H1 (cell line): ENCODE results near the gene RAB40B. TPM values are rescaled to one million over a fixed set of nuclear protein-coding genes. Genes with fewer than 3 reads are reported as not detected.

Source experiments
- ASH2L ChIP-seq: fragments of 200-600, 300-600 bp; sonication (generic); IDR thresholded peaks from one replicate; pipeline ENCODE4 v1.7.1; 2017; ENCODE audit warnings: low read length
- CEBPB ChIP-seq: IDR thresholded peaks from 2 replicates; pipeline ENCODE4 v1.6.1; 2012; ENCODE audit warnings: low read depth, low read length
- CREB1 ChIP-seq: IDR thresholded peaks from 2 replicates; pipeline ENCODE4 v1.6.1; 2012; ENCODE audit warnings: inconsistent platforms
- HDAC6 ChIP-seq: IDR thresholded peaks from one replicate; pipeline ENCODE4 v1.7.1; 2012; ENCODE audit warnings: low read depth, mild to moderate bottlenecking, inconsistent platforms, low read length, moderate library complexity
- MAFK ChIP-seq: IDR thresholded peaks from 2 replicates; pipeline ENCODE4 v1.6.1; 2012; ENCODE audit warnings: low read depth, mild to moderate bottlenecking, improper control_type of control experiment, low read length
- NRF1 ChIP-seq: IDR thresholded peaks from 2 replicates; pipeline ENCODE4 v1.6.1; 2011; ENCODE audit warnings: mild to moderate bottlenecking, low read depth, low read length, improper control_type of control experiment
- SP2 ChIP-seq: IDR thresholded peaks from 2 replicates; pipeline ENCODE4 v1.6.1; 2012; ENCODE audit warnings: mild to moderate bottlenecking, low read length, inconsistent platforms
- SRF ChIP-seq: IDR thresholded peaks from 2 replicates; pipeline ENCODE4 v1.6.1; 2011; ENCODE audit warnings: mild to moderate bottlenecking, low read depth, low read length, moderate library complexity
- TAF7 ChIP-seq: optimal IDR thresholded peaks from 2 replicates; pipeline ENCODE3; 2011; ENCODE audit warnings: low read depth, mild to moderate bottlenecking, inconsistent platforms, low read length, moderate library complexity, borderline replicate concordance
- polyA plus RNA-seq, 7 experiments: library from polyadenylated mRNA; depleted of rRNA in 3 of 7; stranded (reverse) in 5 of 7; unstranded in 2 of 7; fragments of >200 nt in 5 of 7; fragments of 200-250 nt in 2 of 7; gene quantifications; 1 replicate in 5 of 7; 2 replicates in 1 of 7; 4 replicates in 1 of 7; pipeline versions ENCODE4 v1.2.1 to v1.2.3, GENCODE V29; 2011 to 2013; ENCODE audit warnings: missing spikeins in 2 of 7, mixed read lengths in 2 of 7
- total RNA-seq: library from RNA; stranded (reverse); fragmentation: NEBNext Ultra II Directional; extraction: Animal tissue kit (Norgen Biotek cat#: 25700); gene quantifications from 2 replicates; pipeline ENCODE4 v1.2.1, GENCODE V29; 2021
- TF ChIP-seq, protein P1 (sequence below): fragments of 300-600 bp; sonication (generic); IDR thresholded peaks from 2 replicates; pipeline ENCODE4 v1.7.1; 2012; ENCODE audit warnings: low read length, moderate library complexity, mild to moderate bottlenecking, inconsistent platforms; ENCODE audit not compliant: insufficient replicate concordance

RAB40B gene
- total and polyA plus RNA-seq, 2 of the 8 experiments (the other 6 are each of a cell fraction or from before 2014, with no cell fraction given): 3.1 to 4.6 TPM

GRCh38 chr17:82690786-82691489 is 7.6 kb downstream of the RAB40B start (continued):
- TF ChIP-seq, protein P1, sequence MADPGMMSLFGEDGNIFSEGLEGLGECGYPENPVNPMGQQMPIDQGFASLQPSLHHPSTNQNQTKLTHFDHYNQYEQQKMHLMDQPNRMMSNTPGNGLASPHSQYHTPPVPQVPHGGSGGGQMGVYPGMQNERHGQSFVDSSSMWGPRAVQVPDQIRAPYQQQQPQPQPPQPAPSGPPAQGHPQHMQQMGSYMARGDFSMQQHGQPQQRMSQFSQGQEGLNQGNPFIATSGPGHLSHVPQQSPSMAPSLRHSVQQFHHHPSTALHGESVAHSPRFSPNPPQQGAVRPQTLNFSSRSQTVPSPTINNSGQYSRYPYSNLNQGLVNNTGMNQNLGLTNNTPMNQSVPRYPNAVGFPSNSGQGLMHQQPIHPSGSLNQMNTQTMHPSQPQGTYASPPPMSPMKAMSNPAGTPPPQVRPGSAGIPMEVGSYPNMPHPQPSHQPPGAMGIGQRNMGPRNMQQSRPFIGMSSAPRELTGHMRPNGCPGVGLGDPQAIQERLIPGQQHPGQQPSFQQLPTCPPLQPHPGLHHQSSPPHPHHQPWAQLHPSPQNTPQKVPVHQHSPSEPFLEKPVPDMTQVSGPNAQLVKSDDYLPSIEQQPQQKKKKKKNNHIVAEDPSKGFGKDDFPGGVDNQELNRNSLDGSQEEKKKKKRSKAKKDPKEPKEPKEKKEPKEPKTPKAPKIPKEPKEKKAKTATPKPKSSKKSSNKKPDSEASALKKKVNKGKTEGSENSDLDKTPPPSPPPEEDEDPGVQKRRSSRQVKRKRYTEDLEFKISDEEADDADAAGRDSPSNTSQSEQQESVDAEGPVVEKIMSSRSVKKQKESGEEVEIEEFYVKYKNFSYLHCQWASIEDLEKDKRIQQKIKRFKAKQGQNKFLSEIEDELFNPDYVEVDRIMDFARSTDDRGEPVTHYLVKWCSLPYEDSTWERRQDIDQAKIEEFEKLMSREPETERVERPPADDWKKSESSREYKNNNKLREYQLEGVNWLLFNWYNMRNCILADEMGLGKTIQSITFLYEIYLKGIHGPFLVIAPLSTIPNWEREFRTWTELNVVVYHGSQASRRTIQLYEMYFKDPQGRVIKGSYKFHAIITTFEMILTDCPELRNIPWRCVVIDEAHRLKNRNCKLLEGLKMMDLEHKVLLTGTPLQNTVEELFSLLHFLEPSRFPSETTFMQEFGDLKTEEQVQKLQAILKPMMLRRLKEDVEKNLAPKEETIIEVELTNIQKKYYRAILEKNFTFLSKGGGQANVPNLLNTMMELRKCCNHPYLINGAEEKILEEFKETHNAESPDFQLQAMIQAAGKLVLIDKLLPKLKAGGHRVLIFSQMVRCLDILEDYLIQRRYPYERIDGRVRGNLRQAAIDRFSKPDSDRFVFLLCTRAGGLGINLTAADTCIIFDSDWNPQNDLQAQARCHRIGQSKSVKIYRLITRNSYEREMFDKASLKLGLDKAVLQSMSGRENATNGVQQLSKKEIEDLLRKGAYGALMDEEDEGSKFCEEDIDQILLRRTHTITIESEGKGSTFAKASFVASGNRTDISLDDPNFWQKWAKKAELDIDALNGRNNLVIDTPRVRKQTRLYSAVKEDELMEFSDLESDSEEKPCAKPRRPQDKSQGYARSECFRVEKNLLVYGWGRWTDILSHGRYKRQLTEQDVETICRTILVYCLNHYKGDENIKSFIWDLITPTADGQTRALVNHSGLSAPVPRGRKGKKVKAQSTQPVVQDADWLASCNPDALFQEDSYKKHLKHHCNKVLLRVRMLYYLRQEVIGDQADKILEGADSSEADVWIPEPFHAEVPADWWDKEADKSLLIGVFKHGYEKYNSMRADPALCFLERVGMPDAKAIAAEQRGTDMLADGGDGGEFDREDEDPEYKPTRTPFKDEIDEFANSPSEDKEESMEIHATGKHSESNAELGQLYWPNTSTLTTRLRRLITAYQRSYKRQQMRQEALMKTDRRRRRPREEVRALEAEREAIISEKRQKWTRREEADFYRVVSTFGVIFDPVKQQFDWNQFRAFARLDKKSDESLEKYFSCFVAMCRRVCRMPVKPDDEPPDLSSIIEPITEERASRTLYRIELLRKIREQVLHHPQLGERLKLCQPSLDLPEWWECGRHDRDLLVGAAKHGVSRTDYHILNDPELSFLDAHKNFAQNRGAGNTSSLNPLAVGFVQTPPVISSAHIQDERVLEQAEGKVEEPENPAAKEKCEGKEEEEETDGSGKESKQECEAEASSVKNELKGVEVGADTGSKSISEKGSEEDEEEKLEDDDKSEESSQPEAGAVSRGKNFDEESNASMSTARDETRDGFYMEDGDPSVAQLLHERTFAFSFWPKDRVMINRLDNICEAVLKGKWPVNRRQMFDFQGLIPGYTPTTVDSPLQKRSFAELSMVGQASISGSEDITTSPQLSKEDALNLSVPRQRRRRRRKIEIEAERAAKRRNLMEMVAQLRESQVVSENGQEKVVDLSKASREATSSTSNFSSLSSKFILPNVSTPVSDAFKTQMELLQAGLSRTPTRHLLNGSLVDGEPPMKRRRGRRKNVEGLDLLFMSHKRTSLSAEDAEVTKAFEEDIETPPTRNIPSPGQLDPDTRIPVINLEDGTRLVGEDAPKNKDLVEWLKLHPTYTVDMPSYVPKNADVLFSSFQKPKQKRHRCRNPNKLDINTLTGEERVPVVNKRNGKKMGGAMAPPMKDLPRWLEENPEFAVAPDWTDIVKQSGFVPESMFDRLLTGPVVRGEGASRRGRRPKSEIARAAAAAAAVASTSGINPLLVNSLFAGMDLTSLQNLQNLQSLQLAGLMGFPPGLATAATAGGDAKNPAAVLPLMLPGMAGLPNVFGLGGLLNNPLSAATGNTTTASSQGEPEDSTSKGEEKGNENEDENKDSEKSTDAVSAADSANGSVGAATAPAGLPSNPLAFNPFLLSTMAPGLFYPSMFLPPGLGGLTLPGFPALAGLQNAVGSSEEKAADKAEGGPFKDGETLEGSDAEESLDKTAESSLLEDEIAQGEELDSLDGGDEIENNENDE: no peak
- TF ChIP-seq ASH2L: no peak
- no peak for TF ChIP-seq CREB1
- TF ChIP-seq SRF: no peak
- no peak for TF ChIP-seq MAFK
- TF ChIP-seq TAF7: no peak
- no peak for TF ChIP-seq SP2
- TF ChIP-seq CEBPB: no peak
- no peak for TF ChIP-seq NRF1
- TF ChIP-seq HDAC6: no peak
- TF ChIP-seq, all 59 proteins: peak for 0
